Left lung (tissue), 10 donors: ENCODE results near the gene NT5DC2. TPM values are rescaled to one million over a fixed set of nuclear protein-coding genes. Genes with fewer than 3 reads are reported as not detected.

Experiments used
- ATAC-seq: fragments of 200-7000 bp; cut with Tn5 transposase; one replicate; pipeline ENCODE4 v1.9.1; 2020; ENCODE audit warnings: moderate library complexity
- DNase-seq, 4 donors: peaks; one replicate each; pipeline ENCODE4 v3.0.0-alpha.2; 2013 to 2020
- H3K27ac ChIP-seq, 2 donors: fragments of 200-600 bp; sonication (generic) in 1 of 2; one replicate each; pipeline versions ENCODE4 v1.5.0 to v1.8.0; 2020 to 2021
- H3K27me3 ChIP-seq, 2 donors: fragments of 200-600 bp; sonication (generic) in 1 of 2; one replicate each; pipeline versions ENCODE4 v1.5.0 to v1.8.0; 2020 to 2021
- H3K36me3 ChIP-seq, 2 donors: fragments of 200-600 bp; sonication (generic) in 1 of 2; one replicate each; pipeline versions ENCODE4 v1.5.0 to v1.8.0; 2020 to 2021
- H3K4me1 ChIP-seq, 2 donors: fragments of 200-600 bp; one replicate each; pipeline ENCODE4 v1.8.0; 2021
- H3K4me3 ChIP-seq, 2 donors: fragments of 200-600 bp; sonication (generic) in 1 of 2; one replicate each; pipeline versions ENCODE4 v1.5.0 to v1.8.0; 2020 to 2021; ENCODE audit warnings: mild to moderate bottlenecking in 1 of 2
- H3K9me3 ChIP-seq, 2 donors: fragments of 200-600 bp; sonication (generic) in 1 of 2; one replicate each; pipeline versions ENCODE4 v1.5.0 to v1.8.0; 2020 to 2021
- intact Hi-C, 2 donors: fragments of 100-400 bp; cut with DNase I; formaldehyde crosslinking; loops; one replicate each; pipeline versions ENCODE4 v1.11.2 to v1.14.2; 2022
- polyA plus RNA-seq, 6 donors: library from polyadenylated mRNA; unstranded; fragments of 120-200 nt; gene quantifications; one replicate each; pipeline ENCODE4 v1.2.1, GENCODE V29; 2013; ENCODE audit not compliant: insufficient read length in 6 of 6
- total RNA-seq, 2 donors: library from RNA; stranded (reverse); fragmentation: NEBNext Ultra II Directional; extraction: Animal tissue kit (Norgen Biotek cat#: 25700); gene quantifications; one replicate each; pipeline ENCODE4 v1.2.1, GENCODE V29; 2021
- TF ChIP-seq, protein P1 (sequence below), 2 donors: fragments of 200-600 bp; sonication (generic) in 1 of 2; IDR thresholded peaks; one replicate each; pipeline versions ENCODE4 v1.5.0 to v1.8.0; 2021; ENCODE audit warnings: antibody characterized with exemption in 2 of 2
- donor health status: DM: no; HTN: yes; CAD: no.
- donor health status: DM: no; HTN: no; CAD: no.

Gene NT5DC2
- total and polyA plus RNA-seq, 8 donors, result 81.8 to 365 (median 247) TPM

DNA sequence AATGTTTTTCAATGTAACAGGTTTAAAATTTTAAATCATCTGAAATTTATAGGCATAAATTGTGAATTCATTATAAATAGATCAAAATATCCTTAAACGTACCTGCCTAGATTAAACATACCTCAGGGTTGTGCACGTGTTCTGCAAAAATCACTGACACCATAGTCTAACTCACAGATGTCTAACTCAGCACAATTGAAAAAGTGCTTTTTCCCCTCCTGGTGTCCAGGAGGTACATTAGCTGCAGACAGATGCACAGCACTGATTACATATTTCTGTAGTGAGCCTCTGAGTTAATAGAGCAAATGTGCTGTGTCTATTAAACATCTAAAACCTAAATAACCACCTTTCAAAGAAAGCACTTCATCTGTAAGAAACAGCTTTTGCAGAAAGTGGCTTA is 13.5 kb upstream of the NT5DC2 start:
- peaks cover 0 to 3% of the 10 kb centered on the region in 2 donors for H3K4me1 ChIP-seq
- TF ChIP-seq, protein P1, sequence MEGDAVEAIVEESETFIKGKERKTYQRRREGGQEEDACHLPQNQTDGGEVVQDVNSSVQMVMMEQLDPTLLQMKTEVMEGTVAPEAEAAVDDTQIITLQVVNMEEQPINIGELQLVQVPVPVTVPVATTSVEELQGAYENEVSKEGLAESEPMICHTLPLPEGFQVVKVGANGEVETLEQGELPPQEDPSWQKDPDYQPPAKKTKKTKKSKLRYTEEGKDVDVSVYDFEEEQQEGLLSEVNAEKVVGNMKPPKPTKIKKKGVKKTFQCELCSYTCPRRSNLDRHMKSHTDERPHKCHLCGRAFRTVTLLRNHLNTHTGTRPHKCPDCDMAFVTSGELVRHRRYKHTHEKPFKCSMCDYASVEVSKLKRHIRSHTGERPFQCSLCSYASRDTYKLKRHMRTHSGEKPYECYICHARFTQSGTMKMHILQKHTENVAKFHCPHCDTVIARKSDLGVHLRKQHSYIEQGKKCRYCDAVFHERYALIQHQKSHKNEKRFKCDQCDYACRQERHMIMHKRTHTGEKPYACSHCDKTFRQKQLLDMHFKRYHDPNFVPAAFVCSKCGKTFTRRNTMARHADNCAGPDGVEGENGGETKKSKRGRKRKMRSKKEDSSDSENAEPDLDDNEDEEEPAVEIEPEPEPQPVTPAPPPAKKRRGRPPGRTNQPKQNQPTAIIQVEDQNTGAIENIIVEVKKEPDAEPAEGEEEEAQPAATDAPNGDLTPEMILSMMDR (IDR thresholded peaks at IDR 0.05), result no peak
- H3K36me3 ChIP-seq, result peaks cover 0 to 81% of the 10 kb centered on the region in 2 donors
- ATAC-seq, result no peak
- no peak overlapping the region for H3K4me3 ChIP-seq
- DNase-seq, result no peak
- H3K27ac ChIP-seq, result no peak overlapping the region
- H3K9me3 ChIP-seq, result no peaks in the 10 kb centered on the region
- intact Hi-C loops, result no loop called here
- H3K27me3 ChIP-seq, result no peaks in the 10 kb centered on the region

DNA sequence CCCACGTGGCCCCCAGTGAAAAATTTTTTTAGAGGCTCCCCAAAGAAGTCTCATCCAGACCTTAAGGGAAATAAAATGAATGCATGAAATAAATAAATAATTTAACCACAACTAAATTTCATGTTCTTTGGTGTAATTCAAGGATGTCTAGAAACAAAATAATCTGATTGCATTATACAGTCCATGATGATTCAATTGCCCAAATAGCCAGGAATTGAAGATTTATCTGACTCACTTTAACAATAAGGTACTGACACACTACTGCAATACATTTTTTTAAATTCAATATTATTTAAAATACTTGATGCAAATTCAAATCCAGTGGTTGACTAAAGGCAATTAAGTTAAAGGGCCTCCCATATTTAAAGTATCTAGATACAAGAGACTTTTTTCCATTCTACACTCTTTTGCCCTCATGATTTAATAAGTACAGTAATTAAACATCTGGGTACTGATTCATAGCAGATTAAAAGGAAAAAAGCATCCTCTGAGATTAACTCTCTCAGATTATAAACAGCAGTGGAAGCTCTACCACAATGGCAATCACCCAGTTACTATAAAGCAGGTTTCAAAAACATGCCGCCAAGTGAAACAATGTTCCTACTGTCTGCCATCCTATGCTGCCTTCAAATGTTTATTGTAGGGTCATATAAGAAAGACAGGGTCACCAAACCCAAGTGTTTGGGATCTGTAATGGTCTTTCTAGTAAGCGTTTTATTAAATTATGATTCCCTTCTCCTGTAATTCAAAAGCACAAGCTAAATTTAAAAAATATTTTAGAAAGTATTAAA is 12.6 kb upstream of the NT5DC2 start:
- Histone ChIP-seq H3K27me3 (no peaks in the 10 kb centered on the region), H3K9me3 (no peaks in the 10 kb centered on the region), H3K27ac (no peak overlapping the region), H3K36me3 (peaks cover 0 to 81% of the 10 kb centered on the region in 2 donors), H3K4me1 (peaks cover 0 to 3% of the 10 kb centered on the region in 2 donors), H3K4me3 (no peak overlapping the region)
- TF ChIP-seq, protein P1 (IDR thresholded peaks at IDR 0.05), result no peak
- intact Hi-C loops, result no loop called here
- DNase-seq, result no peak
- no peak for ATAC-seq

DNA sequence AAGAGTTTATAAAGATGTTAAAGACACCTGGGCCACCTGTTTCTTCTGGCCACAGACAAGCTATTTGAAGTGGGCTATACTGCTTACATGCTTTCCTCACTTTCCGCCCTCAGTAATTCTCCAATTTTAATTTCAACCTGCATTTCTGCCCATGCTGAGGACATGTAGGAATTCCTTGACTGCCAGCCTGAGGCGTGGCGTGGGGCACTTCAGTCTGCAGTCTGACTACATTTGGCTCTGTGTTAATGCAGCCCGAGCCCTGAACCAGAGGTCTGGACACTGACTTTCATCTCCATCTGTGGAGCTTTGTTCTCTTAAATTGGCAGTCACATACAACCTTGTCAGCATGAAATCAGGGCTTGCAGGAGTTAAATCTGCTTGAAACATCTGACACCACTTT is 11.3 kb upstream of the NT5DC2 start:
- Histone ChIP-seq H3K4me3 (no peak overlapping the region), H3K9me3 (no peaks in the 10 kb centered on the region), H3K4me1 (peaks cover 0 to 9% of the 10 kb centered on the region in 2 donors), H3K27me3 (no peaks in the 10 kb centered on the region), H3K36me3 (peaks cover 0 to 78% of the 10 kb centered on the region in 2 donors), H3K27ac (peak overlapping the region in 1 of 2 donors; percentile 18)
- DNase-seq, result peak in 1 of 4 donors; percentile 71
- TF ChIP-seq, protein P1 (IDR thresholded peaks at IDR 0.05), result no peak
- intact Hi-C loops, result no loop called here
- peak; percentile 93 for ATAC-seq

DNA sequence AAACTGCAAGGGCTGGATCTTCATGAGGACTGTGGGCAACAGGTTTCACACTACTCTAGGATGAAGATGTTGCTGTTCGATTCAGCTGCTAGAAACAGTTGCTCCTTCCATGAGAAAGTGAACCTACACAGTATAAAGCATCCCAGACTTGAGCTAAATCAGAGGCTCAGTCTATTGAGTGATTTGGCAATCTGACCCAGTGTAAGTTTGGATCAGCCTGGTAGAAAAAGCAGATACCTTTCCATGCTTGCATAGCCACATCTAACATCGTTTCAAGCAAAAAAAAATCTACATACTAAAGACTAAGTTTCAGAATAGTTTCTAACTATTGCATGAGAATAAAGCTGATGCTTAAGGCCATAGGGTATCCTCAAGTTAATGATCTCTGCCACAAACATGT is 7.4 kb upstream of the NT5DC2 start:
- DNase-seq (no peak), ATAC-seq (no peak)
- H3K4me1 ChIP-seq, result peaks cover 10 to 43% of the 10 kb centered on the region in 2 donors
- H3K9me3 ChIP-seq, result no peaks in the 10 kb centered on the region
- H3K4me3 ChIP-seq, result no peak overlapping the region
- TF ChIP-seq, protein P1 (IDR thresholded peaks at IDR 0.05), result no peak
- intact Hi-C loops, result no loop called here
- H3K36me3 ChIP-seq, result peaks cover 0 to 39% of the 10 kb centered on the region in 2 donors
- H3K27me3 ChIP-seq, result no peaks in the 10 kb centered on the region
- no peak overlapping the region for H3K27ac ChIP-seq

DNA sequence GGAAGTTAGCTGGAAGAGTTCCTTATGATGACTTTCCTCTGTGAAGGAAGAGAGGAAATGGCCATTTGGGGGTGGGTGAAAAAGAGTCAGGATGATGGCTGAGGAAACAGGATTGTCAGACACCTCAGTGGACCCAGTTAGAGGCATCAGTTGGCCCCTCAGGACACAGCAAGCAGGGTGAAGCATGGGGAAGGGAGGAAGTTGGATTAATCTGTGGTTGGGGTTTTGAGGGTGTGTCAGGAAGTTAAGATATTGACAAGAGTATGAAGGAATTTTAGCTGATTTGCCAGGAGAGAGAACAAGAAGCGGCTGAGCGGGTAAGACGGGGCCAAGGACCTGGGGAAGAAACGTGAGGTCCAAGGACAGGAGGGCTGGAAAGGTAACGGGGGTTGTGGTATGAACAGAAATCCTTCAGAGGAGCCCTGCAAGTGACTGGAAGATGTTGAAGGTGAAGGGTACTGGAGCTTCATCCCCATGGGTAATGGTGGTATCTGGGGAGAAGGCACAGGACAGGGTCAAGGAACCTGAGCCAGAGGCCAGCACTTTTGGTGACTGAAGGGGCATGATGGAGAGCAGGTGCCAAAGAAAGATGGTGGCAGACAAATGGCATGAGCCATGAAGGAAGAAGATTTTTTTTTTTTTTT is 5.5 kb upstream of the NT5DC2 start:
- H3K9me3 ChIP-seq, result no peaks in the 10 kb centered on the region
- no peak for ATAC-seq
- H3K4me3 ChIP-seq, result peak overlapping the region in 1 of 2 donors; percentile 80
- no peak for DNase-seq
- TF ChIP-seq, protein P1 (IDR thresholded peaks at IDR 0.05), result no peak
- peaks cover 0 to 12% of the 10 kb centered on the region in 2 donors for H3K27me3 ChIP-seq
- intact Hi-C loops, result loop anchor here in 1 of 2 donors (10.0 kb wide), 1 partner anchor 74 kb away; no protein-coding TSS in a partner anchor
- H3K4me1 ChIP-seq, result peaks cover 13 to 59% of the 10 kb centered on the region in 2 donors
- H3K27ac ChIP-seq, result no peak overlapping the region
- peaks cover 0 to 23% of the 10 kb centered on the region in 2 donors for H3K36me3 ChIP-seq
